ENCODE results near the gene EIF3D.

EIF3D gene

DNA sequence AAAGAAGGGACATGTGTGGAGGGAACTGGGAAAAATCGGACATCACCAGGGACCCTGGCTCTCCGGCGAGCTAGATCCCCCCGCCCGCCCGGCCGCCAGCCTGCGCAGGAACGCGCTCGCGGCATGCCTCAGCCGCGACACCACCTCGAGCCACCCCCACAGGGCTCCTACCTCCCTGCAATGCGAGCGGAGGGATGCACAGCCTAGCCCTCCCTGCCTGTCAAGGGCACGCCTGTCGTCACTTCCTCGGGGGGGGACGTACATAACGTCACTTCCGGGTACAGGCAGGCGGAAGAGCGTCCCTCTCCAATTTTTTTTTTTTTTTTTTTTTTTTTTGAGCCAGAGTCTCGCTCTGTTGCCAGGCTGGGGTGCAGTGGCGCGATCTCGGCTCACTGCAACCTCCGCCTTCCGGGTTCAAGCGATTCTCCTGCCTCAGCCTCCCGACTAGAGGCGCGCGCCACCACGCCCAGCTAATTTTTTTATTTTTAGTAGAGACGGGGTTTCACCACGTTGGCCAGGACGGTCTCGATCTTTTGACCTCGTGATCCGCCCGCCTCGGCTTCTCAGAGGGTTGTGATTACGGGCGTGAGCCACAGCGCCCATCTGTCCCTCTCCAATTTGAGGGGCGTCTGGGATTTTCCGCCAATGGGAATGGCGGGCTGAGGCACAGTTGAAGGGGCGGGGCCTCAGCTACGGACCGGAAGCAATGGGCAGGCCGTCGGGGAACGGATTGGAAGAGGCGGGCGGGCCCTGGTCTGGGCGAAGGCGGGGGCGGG is 47.4 kb downstream of the EIF3D start, which contains the start of gene TXN2:
TSS of gene TXN2 (minus strand) at position 248 of the 776 bp plus-strand sequence. CDS start 803 bp downstream, outside the sequence.
- H3K27ac ChIP-seq: peak within 1 kb of the TSS; percentile 97
- H2AFZ ChIP-seq: peak within 1 kb of the TSS; percentile 91
- no peaks in the 10 kb centered on the region for H3K4me1 ChIP-seq
- no peaks in the 10 kb centered on the region for H3K36me3 ChIP-seq (ENCODE audit: control insufficient read depth, insufficient read depth, low read length)
- peak within 1 kb of the TSS; percentile 80 for H3K9ac ChIP-seq
- no peaks in the 10 kb centered on the region for H3K27me3 ChIP-seq (ENCODE audit: control insufficient read depth, insufficient read depth, low read length)
- H3K4me2 ChIP-seq (ENCODE audit: low read length): peak within 1 kb of the TSS; percentile 88
- no peaks in the 10 kb centered on the region for H3K9me3 ChIP-seq (ENCODE audit: control insufficient read depth, low read length)
- TF ChIP-seq CTCF (IDR thresholded peaks at IDR 0.05): no peak
- H3K4me3 ChIP-seq (ENCODE audit: low read depth, low read length): peak within 1 kb of the TSS; percentile 99
- H3K79me2 ChIP-seq: no peaks in the 10 kb centered on the region

DNA sequence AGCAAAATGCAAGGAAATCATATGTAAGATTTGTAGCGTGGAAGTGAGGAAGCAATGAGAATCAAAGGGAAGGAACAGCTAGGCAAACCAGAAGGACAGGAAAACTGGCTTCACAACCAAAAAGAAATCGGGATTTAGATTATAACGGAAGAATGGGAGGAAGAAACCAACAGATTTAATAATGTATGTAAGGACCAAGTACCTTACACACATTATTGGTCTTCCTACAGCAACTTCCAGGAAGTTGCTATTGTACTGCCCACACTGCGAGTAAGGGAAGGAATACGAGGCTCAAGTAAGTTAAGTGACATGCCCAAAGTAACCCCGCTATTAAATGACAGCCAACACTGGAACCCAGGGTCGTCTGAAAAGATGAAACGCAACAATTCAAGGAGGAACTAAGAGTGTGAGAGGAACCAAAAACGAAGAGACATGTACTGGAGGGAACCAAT is 48.0 kb downstream of the EIF3D start:
- H3K4me3 ChIP-seq (ENCODE audit: low read depth, low read length): peak overlapping the region; percentile 99
- H3K79me2 ChIP-seq: no peaks in the 10 kb centered on the region
- no peaks in the 10 kb centered on the region for H3K27me3 ChIP-seq (ENCODE audit: control insufficient read depth, insufficient read depth, low read length)
- H3K27ac ChIP-seq: peak overlapping the region; percentile 97
- no peaks in the 10 kb centered on the region for H3K9me3 ChIP-seq (ENCODE audit: control insufficient read depth, low read length)
- TF ChIP-seq CTCF (IDR thresholded peaks at IDR 0.05): no peak
- H2AFZ ChIP-seq: peak overlapping the region; percentile 91
- no peaks in the 10 kb centered on the region for H3K4me1 ChIP-seq
- H3K4me2 ChIP-seq (ENCODE audit: low read length): peak overlapping the region; percentile 88
- no peak overlapping the region for H3K9ac ChIP-seq
- no peaks in the 10 kb centered on the region for H3K36me3 ChIP-seq (ENCODE audit: control insufficient read depth, insufficient read depth, low read length)

DNA sequence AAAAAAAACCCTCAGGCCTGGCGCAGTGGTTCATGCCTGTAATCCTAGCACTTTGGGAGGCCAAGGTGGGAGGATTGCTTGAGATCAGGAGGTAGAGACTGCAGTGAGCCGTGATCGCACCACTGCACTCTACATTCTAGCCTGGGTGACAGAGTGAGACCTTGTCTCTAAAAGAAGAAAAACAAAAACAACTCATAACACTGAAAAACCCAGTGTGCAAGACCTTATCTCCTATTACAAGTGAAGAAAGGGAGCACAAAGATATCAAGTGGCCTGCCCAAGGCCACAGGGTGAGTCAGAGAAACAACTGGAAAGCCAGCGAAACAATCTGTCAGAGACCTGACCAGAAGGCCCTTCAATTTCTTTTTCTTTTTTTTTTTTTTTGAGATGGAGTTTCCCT is 50.0 kb downstream of the EIF3D start:
- Histone ChIP-seq H3K9me3 (ENCODE audit: control insufficient read depth, low read length) (no peaks in the 10 kb centered on the region), H2AFZ (no peak overlapping the region), H3K9ac (no peak overlapping the region), H3K4me2 (ENCODE audit: low read length) (no peak overlapping the region), H3K79me2 (no peaks in the 10 kb centered on the region), H3K27ac (no peak overlapping the region), H3K36me3 (ENCODE audit: control insufficient read depth, insufficient read depth, low read length) (no peaks in the 10 kb centered on the region), H3K27me3 (ENCODE audit: control insufficient read depth, insufficient read depth, low read length) (no peaks in the 10 kb centered on the region), H3K4me1 (no peaks in the 10 kb centered on the region), H3K4me3 (ENCODE audit: low read depth, low read length) (no peak overlapping the region)
- TF ChIP-seq CTCF (IDR thresholded peaks at IDR 0.05): no peak

GRCh38 chr22:36475341-36475740 is 53.6 kb downstream of the EIF3D start:
- Histone ChIP-seq H3K79me2 (no peaks in the 10 kb centered on the region), H3K9me3 (ENCODE audit: control insufficient read depth, low read length) (no peaks in the 10 kb centered on the region), H3K36me3 (ENCODE audit: control insufficient read depth, insufficient read depth, low read length) (no peaks in the 10 kb centered on the region), H3K4me3 (ENCODE audit: low read depth, low read length) (no peak overlapping the region), H3K27ac (no peak overlapping the region), H3K27me3 (ENCODE audit: control insufficient read depth, insufficient read depth, low read length) (no peaks in the 10 kb centered on the region), H3K4me2 (ENCODE audit: low read length) (no peak overlapping the region), H2AFZ (no peak overlapping the region), H3K4me1 (no peaks in the 10 kb centered on the region), H3K9ac (no peak overlapping the region)
- no peak for TF ChIP-seq CTCF (IDR thresholded peaks at IDR 0.05)

GRCh38 chr22:36472689-36473088 is 56.3 kb downstream of the EIF3D start:
- Histone ChIP-seq H2AFZ (no peak overlapping the region), H3K4me3 (ENCODE audit: low read depth, low read length) (no peak overlapping the region), H3K27ac (no peak overlapping the region), H3K36me3 (ENCODE audit: control insufficient read depth, insufficient read depth, low read length) (no peaks in the 10 kb centered on the region), H3K9me3 (ENCODE audit: control insufficient read depth, low read length) (no peaks in the 10 kb centered on the region), H3K79me2 (no peaks in the 10 kb centered on the region), H3K4me2 (ENCODE audit: low read length) (no peak overlapping the region), H3K27me3 (ENCODE audit: control insufficient read depth, insufficient read depth, low read length) (no peaks in the 10 kb centered on the region), H3K4me1 (no peaks in the 10 kb centered on the region), H3K9ac (no peak overlapping the region)
- no peak for TF ChIP-seq CTCF (IDR thresholded peaks at IDR 0.05)

Measured in parathyroid adenoma (tissue), 2 donors.